Endothelial cell of umbilical vein (primary cell): ENCODE measurements around the gene COPS9. TPM values are rescaled to one million over a fixed set of nuclear protein-coding genes. Genes with fewer than 3 reads are reported as not detected.

Experiments used
- BruUV-seq: library from RNA; stranded (reverse); fragments of 400-500 nt; replicated peaks from 2 replicates; lab custom pipeline; 2021; lab: Mats Ljungman, UMichigan
- CTCF ChIA-PET: fragments of 300-600, 350-600 bp; sonication (Branson Sonifier 250); formaldehyde crosslinking; loops from one replicate; lab custom pipeline; 2021; ENCODE audit warnings: antibody characterized with exemption, inconsistent platforms; lab: Charles Lee
- POLR2A ChIA-PET: fragments of 300-600, 350-600 bp; sonication (Branson Sonifier 250); formaldehyde crosslinking; loops from one replicate; lab custom pipeline; 2021; ENCODE audit warnings: antibody characterized with exemption, inconsistent platforms; lab: Charles Lee
- DNase-seq: peaks from one replicate; pipeline ENCODE4 v3.0.0-alpha.2; 2011; ENCODE audit warnings: low read depth, low spot score
- FAIRE-seq: peaks from 2 replicates; lab custom pipeline; 2011; peaks lifted over from hg19 to GRCh38; lab: Jason Lieb, UNC
- H2AFZ ChIP-seq: 2 replicates; pipeline ENCODE4 v1.6.0; 2012; ENCODE audit warnings: low read depth, low read length, control low read depth, inconsistent platforms
- H3K27ac ChIP-seq: 2 replicates; pipeline ENCODE4 v1.5.1; 2011; ENCODE audit warnings: low read depth, mild to moderate bottlenecking, control low read depth, low read length, moderate library complexity; ENCODE audit not compliant: insufficient read depth
- H3K27me3 ChIP-seq, 2 experiments: 2 replicates each; pipeline versions ENCODE4 v1.6.0 to v1.6.1; 2011; ENCODE audit warnings: low read length in 2 of 2, mixed read lengths in 1 of 2; ENCODE audit not compliant: control insufficient read depth in 2 of 2, insufficient read depth in 2 of 2
- H3K36me3 ChIP-seq, 2 experiments: 2 replicates in 1 of 2; 3 replicates in 1 of 2; pipeline ENCODE4 v1.5.1; 2011; ENCODE audit warnings: low read length in 2 of 2, mild to moderate bottlenecking in 1 of 2, moderate library complexity in 1 of 2; ENCODE audit not compliant: control insufficient read depth in 2 of 2, insufficient read depth in 2 of 2; ENCODE audit errors: extremely low read depth in 1 of 2
- H3K4me1 ChIP-seq: 3 replicates; pipeline ENCODE4 v1.5.1; 2011; ENCODE audit warnings: mild to moderate bottlenecking, low read length; ENCODE audit not compliant: control insufficient read depth, insufficient read depth; ENCODE audit errors: extremely low read depth
- H3K4me2 ChIP-seq: 2 replicates; pipeline ENCODE4 v1.6.1; 2011; ENCODE audit warnings: low read length, control low read depth, mixed read lengths; ENCODE audit not compliant: insufficient read depth
- H3K4me3 ChIP-seq, 3 experiments: fragments of 200-600 bp in 1 of 3; sonication (generic), shearing (Covaris generic) in 1 of 3; replicated peaks in 1 of 3; 2 replicates each; pipeline ENCODE4 v1.5.1; 2011 to 2016; ENCODE audit warnings: control low read depth in 3 of 3, low read length in 3 of 3, mild to moderate bottlenecking in 2 of 3, inconsistent platforms in 1 of 3, low read depth in 1 of 3, moderate library complexity in 1 of 3; ENCODE audit not compliant: insufficient read depth in 1 of 3
- H3K79me2 ChIP-seq: 2 replicates; pipeline ENCODE4 v1.6.0; 2012; ENCODE audit warnings: low read length, inconsistent platforms; ENCODE audit not compliant: control insufficient read depth, insufficient read depth
- H3K9ac ChIP-seq: replicated peaks from 2 replicates; pipeline ENCODE3; 2011; ENCODE audit warnings: low read length, control low read depth; ENCODE audit not compliant: insufficient read depth; ENCODE audit errors: extremely low read depth
- H3K9me1 ChIP-seq: replicated peaks from 3 replicates; pipeline ENCODE4 v1.6.0; 2011; ENCODE audit warnings: mild to moderate bottlenecking, low read length; ENCODE audit not compliant: control insufficient read depth, insufficient read depth; ENCODE audit errors: extremely low read depth
- H3K9me3 ChIP-seq: replicated peaks from 2 replicates; pipeline ENCODE4 v1.5.1; 2012; ENCODE audit warnings: low read length, inconsistent platforms; ENCODE audit not compliant: control insufficient read depth, insufficient read depth
- H4K20me1 ChIP-seq: replicated peaks from 2 replicates; pipeline ENCODE3; 2011; ENCODE audit warnings: mild to moderate bottlenecking, low read length; ENCODE audit not compliant: control insufficient read depth, insufficient read depth; ENCODE audit errors: extremely low read depth
- CTCF ChIP-seq, 2 donors: IDR thresholded peaks; 1 replicate in 1 of 2; 2 replicates in 1 of 2; pipeline ENCODE4 v1.5.1; 2011; ENCODE audit warnings: low read length in 2 of 2, mild to moderate bottlenecking in 2 of 2, moderate library complexity in 2 of 2, control low read depth in 1 of 2, inconsistent platforms in 1 of 2, low read depth in 1 of 2; ENCODE audit not compliant: insufficient read depth in 1 of 2; ENCODE audit errors: extremely low read depth in 1 of 2
- EZH2 ChIP-seq: IDR thresholded peaks from 2 replicates; pipeline ENCODE4 v1.6.1; 2012; ENCODE audit warnings: borderline replicate concordance, low read depth, mild to moderate bottlenecking, moderate library complexity, low read length, inconsistent platforms; ENCODE audit not compliant: severe bottlenecking
- FOS ChIP-seq: IDR thresholded peaks from 2 replicates; pipeline ENCODE4 v1.6.1; 2011; ENCODE audit warnings: mild to moderate bottlenecking, low read length, moderate library complexity, borderline replicate concordance; ENCODE audit not compliant: insufficient read depth
- GATA2 ChIP-seq: IDR thresholded peaks from 2 replicates; pipeline ENCODE4 v1.7.0; 2011; ENCODE audit warnings: low read depth, mild to moderate bottlenecking, moderate library complexity, mixed read lengths, low read length; ENCODE audit not compliant: insufficient read length, insufficient read depth
- JUN ChIP-seq: IDR thresholded peaks from 2 replicates; pipeline ENCODE4 v1.6.1; 2011; ENCODE audit warnings: borderline replicate concordance, low read depth; ENCODE audit not compliant: insufficient read length, insufficient read depth
- MAX ChIP-seq: IDR thresholded peaks from 2 replicates; pipeline ENCODE4 v1.6.1; 2011; ENCODE audit not compliant: insufficient read depth, insufficient read length
- MYC ChIP-seq: IDR thresholded peaks from one replicate; pipeline ENCODE4 v1.6.1; 2011; ENCODE audit warnings: mild to moderate bottlenecking, low read depth, low read length
- POLR2A ChIP-seq: IDR thresholded peaks from 2 replicates; pipeline ENCODE4 v1.6.1; 2012; ENCODE audit warnings: low read depth, mild to moderate bottlenecking, control low read depth, low read length
- POLR2AphosphoS5 ChIP-seq: IDR thresholded peaks from 2 replicates; pipeline ENCODE4 v1.6.1; 2012; ENCODE audit warnings: low read depth, mild to moderate bottlenecking, control low read depth, low read length, moderate library complexity; ENCODE audit not compliant: insufficient read depth
- dilution Hi-C: fragments of 300-500 bp; cut with MboI; formaldehyde crosslinking; loops from one replicate; pipeline ENCODE4 v1.15.0; 2019; ENCODE audit warnings: low sequenced_read_pairs; ENCODE audit not compliant: extremely low pct_ligation_motif_present
- intact Hi-C: fragments of 100-400 bp; cut with micrococcal nuclease; formaldehyde crosslinking; loops from one replicate; pipeline ENCODE4 v1.10.0; 2022
- polyA plus RNA-seq, 4 experiments: library from polyadenylated mRNA; depleted of rRNA in 3 of 4; stranded (reverse) in 3 of 4; unstranded in 1 of 4; fragments of >200 nt; gene quantifications; 2 replicates each; pipeline versions ENCODE4 v1.2.1 to v1.2.3, GENCODE V29; 2011 to 2012; ENCODE audit warnings: missing spikeins in 1 of 4
- total RNA-seq: library from RNA; stranded (reverse); gene quantifications from 2 replicates; pipeline ENCODE4 v1.2.3, GENCODE V29; 2021

The COPS9 gene
- total and polyA plus RNA-seq, 2 donors (not counting 3 experiments of a cell fraction or from before 2014, with no cell fraction given) = 196 to 361 TPM

GRCh38 chr2:240131941-240132650, 4.0 kb downstream of the COPS9 start:
- Histone ChIP-seq H3K9me1 (no peaks in the 10 kb centered on the region), H3K9ac (no peak overlapping the region), H3K27me3 (no peaks in the 10 kb centered on the region), H3K79me2 (peaks cover 23% of the 10 kb centered on the region), H4K20me1 (no peaks in the 10 kb centered on the region), H3K27ac (no peak overlapping the region), H3K9me3 (no peaks in the 10 kb centered on the region), H3K4me2 (no peak overlapping the region), H2AFZ (no peak overlapping the region), H3K4me1 (peaks cover 9% of the 10 kb centered on the region), H3K4me3 (no peak overlapping the region), H3K36me3 (peaks cover 10 to 41% of the 10 kb centered on the region in 2 experiments)
- dilution Hi-C loops (no loop called here), intact Hi-C loops (no loop called here)
- DNase-seq (no peak), FAIRE-seq (no peak)
- ChIA-PET CTCF (no interaction called here), POLR2A (no interaction called here)
- TF ChIP-seq CTCF (IDR thresholded peaks at IDR 0.05; ENCODE audit: extremely low read depth in 1 of 2, insufficient read depth in 1 of 2, low read depth in 1 of 2, low read length in 2 of 2) (no peak), FOS (no peak), POLR2AphosphoS5 (no peak), MAX (no peak), MYC (no peak), POLR2A (no peak), EZH2 (no peak), GATA2 (no peak), JUN (no peak)
- no TSS peak for BruUV-seq
